ENCODE data around the gene ZNF567.

- TF ChIP-seq CTCF (IDR thresholded peaks at IDR 0.05) (no peak), POLR2A (IDR thresholded peaks at IDR 0.05) (no peak)
Measured at GRCh38 chr19:36638862-36639510, 48.4 kb upstream of the ZNF567 start.
